ENCODE results near the gene PABPN1L.

GRCh38 chr16:88864099-88864498 is 2.4 kb downstream of the PABPN1L start:
- TF ChIP-seq POLR2AphosphoS5 (IDR thresholded peaks at IDR 0.05) (no peak), POLR2A (IDR thresholded peaks at IDR 0.05; ENCODE audit: low read depth) (no peak), CTCF (IDR thresholded peaks at IDR 0.05) (no peak)

All from esophagus muscularis mucosa (tissue), 3 donors.